SKM-1 (cell line): ENCODE measurements around the gene ABI3.
"Not testable (repeated sequence)": the region's sequence is repeated elsewhere in the genome, so short reads cannot be mapped to it uniquely, and the experiment has no call there.

Experiments used
- DNase-seq: peaks from one replicate; lab custom pipeline; 2025; ENCODE audit not compliant: unreplicated experiment; lab: John Stamatoyannopoulos, UW

Gene ABI3, protein sequence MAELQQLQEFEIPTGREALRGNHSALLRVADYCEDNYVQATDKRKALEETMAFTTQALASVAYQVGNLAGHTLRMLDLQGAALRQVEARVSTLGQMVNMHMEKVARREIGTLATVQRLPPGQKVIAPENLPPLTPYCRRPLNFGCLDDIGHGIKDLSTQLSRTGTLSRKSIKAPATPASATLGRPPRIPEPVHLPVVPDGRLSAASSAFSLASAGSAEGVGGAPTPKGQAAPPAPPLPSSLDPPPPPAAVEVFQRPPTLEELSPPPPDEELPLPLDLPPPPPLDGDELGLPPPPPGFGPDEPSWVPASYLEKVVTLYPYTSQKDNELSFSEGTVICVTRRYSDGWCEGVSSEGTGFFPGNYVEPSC

DNA sequence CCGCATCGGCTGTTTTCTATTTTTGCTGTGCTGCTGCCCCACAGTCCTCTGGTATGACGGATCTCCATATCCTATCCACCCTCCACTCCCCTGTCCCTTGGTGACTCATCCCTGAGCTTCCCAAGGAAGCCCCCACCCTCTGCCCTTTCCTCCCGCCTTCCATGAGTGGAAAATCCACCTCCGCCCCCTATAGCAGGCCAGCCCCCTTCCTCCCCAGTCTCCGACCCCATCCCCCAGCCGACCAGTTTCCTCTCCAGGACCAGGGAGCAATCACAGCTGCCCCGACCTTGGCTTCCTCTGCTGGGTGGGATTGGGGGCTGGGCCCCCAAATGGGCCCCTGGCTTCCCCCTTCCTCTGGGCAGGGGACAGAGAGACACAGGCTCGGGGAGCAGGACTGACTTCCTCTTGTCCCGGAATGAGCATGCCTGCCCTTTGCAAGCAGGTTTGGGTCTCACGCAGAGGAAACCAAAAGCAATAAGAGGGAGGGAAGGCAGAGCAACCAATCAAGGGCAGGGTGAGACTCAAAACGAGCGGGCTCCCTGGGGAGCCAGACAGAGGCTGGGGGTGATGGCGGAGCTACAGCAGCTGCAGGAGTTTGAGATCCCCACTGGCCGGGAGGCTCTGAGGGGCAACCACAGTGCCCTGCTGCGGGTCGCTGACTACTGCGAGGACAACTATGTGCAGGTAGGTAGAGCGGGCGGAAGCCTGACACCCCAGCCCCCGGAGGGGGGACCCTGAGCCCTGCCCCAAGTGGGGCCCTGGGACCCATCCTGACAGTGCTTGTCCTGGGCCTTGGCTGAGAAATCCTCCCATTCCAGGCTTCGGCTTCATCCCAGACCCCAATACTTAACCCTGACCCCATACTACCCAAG, at the start of gene ABI3, which contains the start of gene GNGT2:
Gene ABI3, plus strand, starts transcription at position 550 of the 872 bp plus-strand sequence. Its CDS starts 18 bp downstream, at position 568.
Gene GNGT2, minus strand, starts transcription at position 417 of the 872 bp plus-strand sequence. CDS start 3,152 bp downstream, outside the sequence.
- peak; percentile 56 for DNase-seq

DNA sequence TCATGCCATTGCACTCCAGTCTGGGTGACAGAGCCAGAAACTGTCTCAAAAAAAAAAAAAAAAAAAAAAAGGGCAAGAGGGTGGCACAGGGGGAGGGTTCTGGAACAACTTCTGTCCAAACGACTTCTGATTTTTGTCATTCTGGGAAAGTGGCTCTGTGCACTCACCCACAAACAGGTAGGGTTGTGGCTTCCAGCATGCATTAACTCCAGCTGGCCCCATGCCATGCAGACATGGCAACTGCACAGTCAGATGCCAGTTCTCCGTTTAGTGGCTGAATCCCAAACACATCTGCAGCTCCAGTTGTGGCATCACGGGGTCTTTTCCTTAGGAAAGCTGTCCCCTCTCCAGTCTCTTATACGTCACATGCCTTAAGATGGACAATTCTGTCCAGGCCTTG, 47.6 kb upstream of the ABI3 start:
- DNase-seq: no peak

DNA sequence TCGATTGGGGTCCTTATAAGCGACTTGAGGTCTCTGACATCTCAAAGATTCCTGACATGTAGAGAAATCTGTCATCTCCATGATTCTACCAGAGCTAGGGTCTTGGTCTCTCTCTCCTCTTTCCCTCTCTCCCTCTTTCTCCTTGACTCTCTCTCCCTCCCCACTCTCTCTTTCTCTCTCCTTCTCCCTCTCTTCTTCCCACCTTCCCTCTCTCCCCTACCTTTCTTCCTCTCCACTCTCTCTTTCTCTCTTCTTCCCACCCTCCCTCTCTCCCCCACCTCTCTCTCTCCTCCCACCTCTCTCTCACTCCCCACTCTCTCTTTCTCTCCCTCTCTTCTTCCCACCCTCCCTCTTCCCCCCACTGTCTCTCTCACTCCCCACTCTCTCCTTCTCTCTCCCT, 45.4 kb upstream of the ABI3 start:
- no peak for DNase-seq

DNA sequence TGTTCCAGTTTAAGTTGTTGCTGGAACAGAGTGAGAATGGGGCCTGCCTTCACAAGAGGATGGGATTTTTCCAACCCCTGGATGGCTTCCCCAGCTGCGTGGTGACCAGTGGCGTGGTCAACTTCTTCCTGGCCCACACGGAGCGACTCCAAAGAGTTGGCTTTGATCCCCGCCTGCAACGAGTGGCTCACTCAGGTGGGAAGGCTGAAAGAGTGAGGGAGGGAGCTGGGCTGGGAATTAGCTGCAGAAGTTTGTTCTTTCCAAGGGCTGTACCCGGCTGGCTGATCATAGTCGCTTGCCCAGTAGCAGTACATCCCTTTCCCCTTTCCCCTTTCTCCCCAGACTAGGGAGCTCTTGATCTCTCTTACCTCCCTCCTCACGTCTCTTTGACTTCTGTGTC, 41.8 kb upstream of the ABI3 start:
- no peak for DNase-seq

DNA sequence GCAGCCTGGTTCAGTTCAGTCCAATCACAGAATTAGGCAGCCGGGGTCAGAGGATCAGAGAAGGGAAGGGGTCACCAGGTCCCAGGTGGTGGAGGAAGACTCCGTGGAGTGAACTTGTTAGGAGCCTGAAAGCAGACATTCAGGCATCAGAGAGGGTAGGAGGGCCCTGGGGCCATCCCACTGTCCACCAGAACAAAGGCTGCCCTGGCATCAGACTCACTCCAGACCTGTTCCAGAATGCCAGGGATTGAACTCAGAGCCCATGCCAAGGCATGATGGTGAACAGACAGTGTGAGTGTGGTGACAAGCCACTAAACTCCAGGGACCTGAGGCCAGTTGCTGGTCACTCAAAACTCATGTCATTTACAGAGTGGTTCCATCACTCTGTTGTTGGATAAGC, 40.3 kb upstream of the ABI3 start:
- no peak for DNase-seq

DNA sequence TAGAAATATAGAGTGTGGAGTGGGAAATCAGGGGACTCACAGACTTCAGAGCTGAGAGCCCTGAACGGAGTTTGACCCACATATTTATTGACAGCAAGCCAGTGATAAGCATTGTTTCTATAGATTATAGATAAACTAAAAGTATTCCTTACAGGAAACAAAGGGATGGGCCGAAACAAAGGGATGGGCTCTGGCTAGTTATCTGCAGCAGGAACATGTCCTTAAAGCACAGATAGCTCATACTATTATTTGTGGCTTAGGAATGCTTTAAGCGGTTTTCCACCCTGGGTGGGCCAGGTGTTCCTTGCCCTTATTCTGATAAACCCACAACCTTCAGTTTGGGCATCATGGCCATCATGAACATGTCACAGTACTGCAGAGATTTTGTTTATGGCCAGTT, 39.8 kb upstream of the ABI3 start:
- not testable (repeated sequence) for DNase-seq

DNA sequence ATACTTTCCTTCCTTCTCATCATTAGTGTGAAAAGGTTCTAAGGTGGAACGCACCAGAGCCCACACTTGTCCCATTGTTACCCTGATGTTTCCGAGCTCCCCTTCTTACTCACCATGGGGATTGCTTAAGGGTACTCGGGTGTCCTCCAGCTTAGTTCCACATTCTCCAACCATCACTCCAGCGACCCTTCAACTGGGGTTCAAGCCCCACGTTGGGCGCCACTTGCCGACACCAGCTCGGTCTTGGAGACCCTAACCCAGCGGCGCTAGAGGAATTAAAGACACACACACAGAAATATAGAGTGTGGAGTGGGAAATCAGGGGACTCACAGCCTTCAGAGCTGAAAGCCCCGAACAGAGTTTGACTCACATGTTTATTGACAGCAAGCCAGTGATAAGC, 34.5 kb upstream of the ABI3 start:
- not testable (repeated sequence) for DNase-seq

DNA sequence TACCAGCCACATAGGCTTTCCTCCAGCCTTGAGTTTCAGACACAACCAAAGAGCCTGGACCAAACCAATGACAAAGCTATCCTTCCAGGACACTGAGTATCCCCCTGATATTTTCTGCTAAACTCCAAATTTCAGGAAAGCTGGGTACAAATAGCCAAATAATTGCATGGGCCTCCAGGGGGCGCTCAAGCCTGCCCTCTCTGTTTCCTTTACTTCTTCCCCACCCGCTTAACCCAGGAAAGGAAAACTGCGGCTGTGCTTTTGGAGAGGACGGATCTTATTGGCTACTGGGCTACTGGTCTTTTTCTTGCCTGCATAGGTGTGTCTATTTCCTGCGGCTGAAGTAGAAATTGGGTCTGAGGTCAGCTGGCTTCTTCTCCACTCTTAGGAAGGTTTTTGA, 30.2 kb upstream of the ABI3 start:
- peak; percentile 65 for DNase-seq

DNA sequence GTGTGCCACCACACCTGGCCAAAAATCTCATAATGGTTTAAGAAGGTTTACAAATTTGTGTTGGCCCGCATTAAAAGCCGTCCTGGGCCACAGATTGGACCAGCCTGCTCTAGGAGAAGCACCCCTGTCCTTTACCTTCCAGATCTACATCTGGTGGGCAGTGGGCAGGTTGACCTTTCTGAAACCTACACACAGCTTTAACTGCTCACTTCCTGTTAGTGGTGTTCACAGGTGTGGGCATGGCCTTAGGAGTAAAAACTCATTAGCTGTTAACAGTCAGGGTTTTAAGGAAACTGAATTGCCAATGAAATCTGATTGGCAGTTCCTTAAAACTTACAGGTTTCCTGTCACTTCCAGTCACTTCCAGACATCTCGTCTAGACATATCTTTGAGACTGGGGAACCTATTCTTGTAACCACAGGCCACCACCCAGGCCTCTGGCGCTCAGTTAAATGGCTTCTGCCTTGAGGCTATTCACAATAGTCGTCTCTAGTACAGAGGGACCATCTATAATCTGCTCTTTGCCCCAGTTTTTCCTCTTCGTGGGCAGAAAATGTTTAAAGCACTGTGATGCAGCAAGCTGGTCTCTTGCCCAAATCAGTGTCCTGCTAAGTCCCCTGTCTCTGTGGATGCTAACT, 29.4 kb upstream of the ABI3 start:
- DNase-seq: no peak

DNA sequence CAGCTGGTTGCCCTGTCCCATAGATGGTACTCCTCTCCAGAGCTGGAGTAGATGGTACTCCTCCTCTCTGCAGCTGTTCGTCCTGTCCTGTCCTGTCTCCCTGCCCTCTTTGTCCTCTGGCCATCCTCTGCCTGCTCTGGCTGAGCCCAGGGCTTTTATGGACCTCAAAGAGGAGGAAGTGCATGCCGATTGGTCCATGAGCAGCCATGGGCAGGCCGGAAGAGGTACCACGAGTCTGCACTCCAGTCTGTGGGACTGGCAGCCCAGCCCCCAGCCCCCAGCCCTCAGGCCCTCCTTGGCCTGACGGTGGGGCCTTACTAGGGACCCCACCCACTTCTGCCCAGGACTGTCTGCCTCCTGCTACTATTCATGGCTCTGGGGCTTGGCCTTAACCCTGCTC, 27.2 kb upstream of the ABI3 start:
- DNase-seq: no peak

DNA sequence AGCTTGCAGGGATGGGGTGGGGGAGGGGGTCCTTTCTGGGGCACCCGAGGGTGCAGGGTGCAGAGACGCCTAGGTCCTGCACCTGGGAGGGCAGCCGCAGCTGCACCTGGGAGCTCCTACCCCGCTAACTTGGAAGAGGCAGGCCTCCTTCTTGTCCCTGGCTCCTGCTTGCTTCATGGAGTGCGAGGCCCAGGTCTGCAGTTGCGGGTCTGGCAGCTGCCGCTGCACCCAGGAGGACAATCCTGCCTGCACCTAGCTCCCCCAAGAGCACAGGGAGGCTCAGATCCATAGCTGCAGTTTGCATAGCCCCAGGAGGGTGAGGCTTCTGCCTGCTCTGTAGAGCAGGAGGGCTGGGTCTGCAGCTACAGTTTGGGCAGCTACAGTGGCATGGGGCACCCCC, 26.7 kb upstream of the ABI3 start:
- DNase-seq: no peak

DNA sequence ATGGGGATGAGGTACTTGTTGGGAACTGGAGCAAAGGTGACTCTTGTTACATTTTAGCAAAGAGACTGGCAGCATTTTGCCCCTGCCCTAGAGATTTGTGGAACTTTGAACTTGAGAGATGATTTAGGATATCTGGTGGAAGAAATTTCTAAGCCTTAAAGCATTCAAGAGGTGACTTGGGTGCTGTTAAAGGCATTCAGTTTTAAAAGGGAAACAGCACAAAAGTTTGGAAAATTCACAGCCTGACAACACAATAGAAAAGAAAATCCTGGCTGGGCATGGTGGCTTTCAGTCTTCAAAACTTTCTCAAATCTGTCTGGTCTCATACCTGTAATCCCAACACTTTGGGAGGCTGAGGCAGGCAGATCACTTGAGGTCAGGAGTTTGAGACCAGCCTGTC, 26.0 kb upstream of the ABI3 start:
- DNase-seq: not testable (repeated sequence)

DNA sequence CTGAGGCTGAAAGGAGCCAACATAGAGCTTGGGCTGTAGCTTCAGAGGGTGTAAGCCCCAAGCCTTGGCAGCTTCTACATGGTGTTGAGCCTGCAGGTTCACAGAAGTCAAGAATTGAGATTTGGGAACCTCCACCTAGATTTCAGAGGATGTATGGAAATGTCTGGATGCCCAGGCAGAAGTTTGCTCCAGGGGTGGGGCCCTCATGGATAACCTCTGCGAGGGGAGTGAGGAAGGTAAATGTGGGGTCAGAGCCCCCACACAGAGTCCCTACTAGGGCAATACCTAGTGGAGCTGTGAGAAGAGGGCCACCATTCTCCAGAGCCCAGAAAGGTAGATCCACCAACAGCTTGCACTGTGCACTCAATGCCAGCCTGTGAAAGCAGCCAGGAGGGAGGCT, 25.1 kb upstream of the ABI3 start:
- DNase-seq: not testable (repeated sequence)

DNA sequence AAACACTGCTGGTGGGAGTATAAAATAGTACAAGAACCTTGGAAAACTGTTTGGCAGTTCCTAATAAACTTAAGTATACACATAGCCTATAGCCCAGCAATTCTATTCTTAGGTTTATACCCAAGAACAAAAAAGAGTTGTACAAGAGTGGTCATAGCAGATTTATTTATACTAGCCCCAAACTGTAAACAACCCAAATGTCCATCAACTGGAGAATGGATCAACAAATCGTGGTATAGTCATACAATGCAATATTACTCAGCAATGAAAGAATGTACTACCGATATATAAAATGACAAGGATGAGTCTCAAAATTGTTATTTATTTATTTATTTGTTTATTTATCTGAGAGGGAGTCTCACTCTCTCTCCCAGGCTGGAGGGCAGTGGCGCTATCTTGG, 23.2 kb upstream of the ABI3 start:
- no peak for DNase-seq

DNA sequence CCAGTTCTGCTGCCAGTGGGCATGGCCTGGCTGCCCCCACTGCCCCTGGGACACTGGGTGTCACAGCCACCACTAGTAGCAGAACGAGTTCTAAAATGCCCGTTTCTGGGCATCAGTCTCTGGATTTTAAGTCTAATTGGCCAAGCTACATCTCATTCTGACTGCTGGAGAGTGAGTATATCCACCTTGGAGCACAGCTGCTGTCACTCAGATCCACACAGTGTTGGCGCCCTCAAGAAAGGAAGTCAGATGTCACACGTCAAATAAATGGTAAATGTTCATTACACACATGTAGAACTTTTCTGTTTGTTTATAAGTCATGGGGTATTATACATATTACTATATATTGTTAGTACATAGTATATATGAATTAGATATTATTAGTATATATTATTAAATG, 19.6 kb upstream of the ABI3 start:
- no peak for DNase-seq

DNA sequence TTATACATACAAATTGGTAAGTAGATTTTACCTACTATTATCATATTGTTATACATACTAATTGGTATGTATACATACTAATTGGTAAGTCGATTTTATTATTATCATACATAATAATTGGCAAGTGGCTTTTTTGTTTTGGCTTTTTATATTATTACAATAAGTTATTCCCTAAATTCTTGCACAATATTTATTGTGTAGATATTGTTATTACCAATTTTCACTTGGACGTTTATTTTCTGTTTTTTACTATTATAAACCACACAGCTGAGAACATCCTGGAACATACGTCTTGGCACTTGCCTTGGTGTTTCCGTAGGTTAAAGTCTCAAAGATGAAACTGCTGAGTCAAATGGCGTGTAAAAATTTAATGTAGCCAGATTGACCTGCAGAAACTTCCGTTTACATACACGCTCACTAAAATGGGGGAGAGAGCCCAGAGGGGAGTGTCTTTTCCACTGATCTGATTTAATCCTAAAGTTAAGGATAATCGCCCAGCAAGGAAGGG, 19.0 kb upstream of the ABI3 start:
- DNase-seq: no peak

DNA sequence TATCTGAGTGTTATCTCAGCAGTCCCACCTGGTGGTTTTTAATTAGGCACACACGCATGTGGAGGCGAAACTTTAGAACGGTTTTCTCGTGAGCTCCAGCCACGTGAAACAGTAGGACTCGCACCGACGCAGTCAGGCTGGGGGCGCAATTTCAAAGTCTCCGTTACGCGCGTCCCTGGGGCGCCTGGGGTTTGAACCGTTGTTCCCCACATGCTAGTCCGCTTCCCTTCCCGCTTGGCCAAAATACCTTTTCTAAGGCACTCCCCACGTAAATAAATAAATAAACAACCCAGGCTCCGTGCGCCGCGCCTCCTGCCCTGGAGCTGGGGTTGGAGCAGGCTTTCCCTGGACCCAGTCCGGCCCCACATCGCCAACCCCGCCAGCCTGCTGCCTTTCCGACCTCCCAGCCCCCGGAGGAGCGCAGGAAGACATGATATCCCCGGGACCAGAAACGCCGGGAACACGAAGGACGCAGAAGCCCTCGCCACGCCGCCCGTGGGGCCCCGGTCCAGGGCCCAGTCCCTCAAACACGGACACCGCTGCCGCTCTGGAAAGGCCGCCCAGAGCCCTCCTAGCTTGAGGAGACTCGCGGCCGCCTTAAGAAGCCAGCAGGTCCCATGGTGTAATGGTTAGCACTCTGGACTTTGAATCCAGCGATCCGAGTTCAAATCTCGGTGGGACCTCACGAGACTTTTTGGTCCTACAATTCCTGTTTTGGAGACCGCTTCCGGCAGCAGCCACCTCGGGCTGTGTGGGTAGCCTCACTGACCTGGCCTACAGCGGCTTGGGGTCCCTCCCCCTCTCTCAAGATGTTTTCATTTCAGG, 18.4 kb upstream of the ABI3 start:
- peak; percentile 99 for DNase-seq

DNA sequence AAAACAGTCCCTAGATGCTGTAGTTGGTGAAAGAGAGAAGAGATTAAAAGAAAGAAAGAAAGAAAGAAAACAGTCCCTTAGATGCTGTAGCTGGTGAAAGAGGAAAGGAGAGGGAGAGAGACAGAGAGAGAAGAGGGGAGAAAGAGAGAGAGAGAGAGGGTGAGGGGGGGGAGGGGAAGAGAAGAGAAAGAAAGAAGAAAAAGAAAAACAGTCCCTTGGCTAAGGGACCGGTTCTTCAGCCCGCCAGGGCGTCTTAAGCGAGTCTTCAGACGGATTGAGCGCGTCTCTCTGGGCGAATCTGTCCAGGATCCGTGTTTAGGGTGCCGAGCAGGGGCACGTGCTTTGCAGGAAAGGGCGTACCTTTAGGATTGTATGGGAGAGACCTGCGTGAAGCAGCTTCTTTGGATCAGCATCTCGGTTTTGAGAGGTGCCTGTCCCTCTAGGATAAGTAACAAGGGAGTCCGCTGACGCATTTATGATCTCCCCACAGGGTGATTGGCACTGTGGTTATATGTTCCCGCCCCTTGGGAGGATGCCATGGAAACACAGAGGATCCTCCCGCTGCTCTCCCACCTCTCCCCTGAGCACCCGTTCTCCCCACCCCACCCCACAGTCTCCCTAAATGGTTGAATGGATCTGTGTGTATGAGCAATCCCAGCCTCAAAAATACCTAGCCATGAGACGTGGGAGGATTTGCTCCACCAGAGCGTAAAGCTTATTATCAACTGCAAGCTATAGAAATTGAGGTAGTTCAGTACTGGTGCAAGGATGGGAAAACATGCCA, 16.8 kb upstream of the ABI3 start:
- peak; percentile 39 for DNase-seq

DNA sequence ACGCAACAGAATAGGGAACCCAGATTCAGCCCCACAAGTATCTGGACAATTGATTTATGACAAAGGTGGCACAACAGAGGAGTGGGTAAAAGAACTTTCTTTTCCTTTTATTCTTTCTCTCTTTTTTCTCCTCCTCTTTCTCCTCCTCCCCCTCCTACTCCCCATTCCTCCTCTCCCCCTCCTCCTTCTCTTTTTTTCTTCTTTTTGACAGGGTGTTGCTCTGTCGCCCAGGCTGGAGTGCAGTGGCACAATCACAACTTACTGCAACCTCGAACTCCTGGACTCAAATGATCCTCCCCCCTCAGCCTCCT, 16.3 kb upstream of the ABI3 start:
- DNase-seq: no peak

DNA sequence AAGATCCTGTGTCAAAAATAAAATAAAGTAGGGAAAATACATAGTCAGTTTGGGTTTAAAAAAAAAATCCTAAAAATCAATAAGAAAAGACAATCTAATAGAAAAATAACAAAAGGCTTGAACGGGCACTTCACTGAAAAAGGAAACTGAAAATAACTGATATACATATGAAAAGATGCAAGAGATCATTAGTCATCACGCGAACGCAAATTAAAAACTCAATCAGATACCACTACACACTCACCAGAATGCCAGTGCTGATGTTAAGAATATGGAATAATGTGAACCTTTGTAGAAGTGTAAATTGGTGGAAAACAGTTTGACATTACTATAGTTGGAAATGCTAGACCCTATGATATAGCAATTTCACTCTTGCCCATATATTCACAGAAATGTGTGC, 14.8 kb upstream of the ABI3 start:
- no peak for DNase-seq
